GM12874 (cell line): ENCODE measurements around the gene INF2.

Source experiments
- CTCF ChIP-seq: IDR thresholded peaks from 2 replicates; pipeline ENCODE4 v1.5.1; 2011; ENCODE audit warnings: low read depth, mild to moderate bottlenecking, control low read depth, low read length, moderate library complexity; ENCODE audit not compliant: insufficient read depth

Gene INF2

GRCh38 chr14:104741803-104742251 is 52.4 kb downstream of the INF2 start:
- no peak for TF ChIP-seq CTCF

GRCh38 chr14:104742586-104743455 is 53.4 kb downstream of the INF2 start:
- no peak for TF ChIP-seq CTCF

- no peak for TF ChIP-seq CTCF
These were observed 54.3 kb downstream of the INF2 start for GRCh38 chr14:104743461-104744380.

- no peak for TF ChIP-seq CTCF
These were observed 55.1 kb downstream of the INF2 start for GRCh38 chr14:104744484-104744883.

- no peak for TF ChIP-seq CTCF
These were observed 56.0 kb downstream of the INF2 start for GRCh38 chr14:104745431-104745830.

GRCh38 chr14:104746071-104746545 is 56.7 kb downstream of the INF2 start:
- no peak for TF ChIP-seq CTCF

- no peak for TF ChIP-seq CTCF
These were observed 57.6 kb downstream of the INF2 start for GRCh38 chr14:104746934-104747481.
